Measurements from ENCODE around the gene ATP8B3. TPM values are rescaled to one million over a fixed set of nuclear protein-coding genes. Genes with fewer than 3 reads are reported as not detected.
"Not testable (repeated sequence)": the region's sequence is repeated elsewhere in the genome, so short reads cannot be mapped to it uniquely, and the experiment has no call there.

ATP8B3 gene
- total and polyA plus RNA-seq, 2 donors from 2014 or later = 0.24 to 3.6 TPM

- FAIRE-seq (no peak), DNase-seq (no peak)
- Histone ChIP-seq H3K9ac (ENCODE audit: low read length in 3 of 3) (no peak overlapping the region), H3K4me3 (ENCODE audit: low read length in 3 of 3) (no peak overlapping the region), H3K36me3 (ENCODE audit: control insufficient read depth in 2 of 3, insufficient read depth in 3 of 3, low read length in 3 of 3) (no peaks in the 10 kb centered on the region), H3K4me1 (ENCODE audit: control insufficient read depth in 2 of 3, insufficient read depth in 2 of 3, low read depth in 1 of 3, low read length in 3 of 3) (no peaks in the 10 kb centered on the region), H3K27ac (ENCODE audit: low read depth in 2 of 2, low read length in 2 of 2) (no peak overlapping the region), H3K9me3 (ENCODE audit: control insufficient read depth in 2 of 3, insufficient read depth in 1 of 3, low read length in 3 of 3) (no peaks in the 10 kb centered on the region), H3K27me3 (ENCODE audit: control insufficient read depth, insufficient read depth, low read length) (no peaks in the 10 kb centered on the region)
- intact Hi-C loops (cut with DNase I) = no loop called here
- no peak for TF ChIP-seq CTCF (IDR thresholded peaks at IDR 0.05; ENCODE audit: borderline replicate concordance, extremely low read depth, insufficient read depth)
Observed at GRCh38 chr19:1805401-1806183, 6.5 kb downstream of the ATP8B3 start.

GRCh38 chr19:1804858-1805257 lies 7.2 kb downstream of the ATP8B3 start:
- TF ChIP-seq CTCF (IDR thresholded peaks at IDR 0.05; ENCODE audit: borderline replicate concordance, extremely low read depth, insufficient read depth) = no peak
- Histone ChIP-seq H3K27ac (ENCODE audit: low read depth in 2 of 2, low read length in 2 of 2) (no peak overlapping the region), H3K4me3 (ENCODE audit: low read length in 3 of 3) (no peak overlapping the region), H3K9me3 (ENCODE audit: control insufficient read depth in 2 of 3, insufficient read depth in 1 of 3, low read length in 3 of 3) (no peaks in the 10 kb centered on the region), H3K36me3 (ENCODE audit: control insufficient read depth in 2 of 3, insufficient read depth in 3 of 3, low read length in 3 of 3) (no peaks in the 10 kb centered on the region), H3K9ac (ENCODE audit: low read length in 3 of 3) (no peak overlapping the region), H3K27me3 (ENCODE audit: control insufficient read depth, insufficient read depth, low read length) (no peaks in the 10 kb centered on the region), H3K4me1 (ENCODE audit: control insufficient read depth in 2 of 3, insufficient read depth in 2 of 3, low read depth in 1 of 3, low read length in 3 of 3) (no peaks in the 10 kb centered on the region)
- DNase-seq (no peak), FAIRE-seq (no peak)
- intact Hi-C loops (cut with DNase I) = no loop called here

DNA sequence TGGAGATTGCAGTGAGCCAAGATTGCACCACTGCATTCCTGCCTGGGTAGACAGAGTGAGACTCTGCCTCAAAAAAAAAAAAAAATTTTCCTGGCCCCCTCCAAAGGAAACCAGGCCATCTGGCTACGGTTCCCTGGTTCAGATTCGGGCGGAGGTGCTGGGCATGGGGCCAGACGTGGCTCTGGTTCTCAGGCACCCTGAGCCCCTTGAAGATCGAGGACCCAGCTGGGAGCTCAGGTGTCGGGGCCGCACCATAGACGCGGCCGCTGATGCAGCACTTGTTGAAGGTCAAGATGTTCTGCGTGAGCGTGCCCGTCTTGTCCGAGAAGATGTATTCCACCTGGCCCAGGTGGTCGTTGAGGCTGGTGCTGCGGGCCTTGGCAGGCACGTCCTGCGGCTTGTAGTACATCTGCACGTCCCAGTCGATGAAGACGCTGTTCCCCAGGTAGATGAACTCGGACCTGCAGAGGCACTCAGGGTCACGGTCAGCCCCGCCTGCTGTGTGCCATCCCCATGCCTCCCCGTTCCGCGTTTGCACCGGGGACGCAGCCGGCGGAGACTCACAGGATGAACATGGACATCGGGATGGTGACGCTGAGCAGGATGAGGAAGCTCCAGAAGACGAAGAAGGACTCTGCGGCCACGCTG lies 12.3 kb downstream of the ATP8B3 start:
- H3K9me3 ChIP-seq (ENCODE audit: control insufficient read depth in 2 of 3, insufficient read depth in 1 of 3, low read length in 3 of 3) = no peaks in the 10 kb centered on the region
- H3K36me3 ChIP-seq (ENCODE audit: control insufficient read depth in 2 of 3, insufficient read depth in 3 of 3, low read length in 3 of 3) = no peaks in the 10 kb centered on the region
- H3K27me3 ChIP-seq (ENCODE audit: control insufficient read depth, insufficient read depth, low read length) = no peaks in the 10 kb centered on the region
- no peak overlapping the region for H3K27ac ChIP-seq (ENCODE audit: low read depth in 2 of 2, low read length in 2 of 2)
- H3K4me1 ChIP-seq (ENCODE audit: control insufficient read depth in 2 of 3, insufficient read depth in 2 of 3, low read depth in 1 of 3, low read length in 3 of 3) = no peaks in the 10 kb centered on the region
- no peak for TF ChIP-seq CTCF (IDR thresholded peaks at IDR 0.05; ENCODE audit: borderline replicate concordance, extremely low read depth, insufficient read depth)
- intact Hi-C loops (cut with DNase I) = no loop called here
- DNase-seq = no peak
- FAIRE-seq = no peak
- no peak overlapping the region for H3K4me3 ChIP-seq (ENCODE audit: low read length in 3 of 3)
- no peak overlapping the region for H3K9ac ChIP-seq (ENCODE audit: low read length in 3 of 3)

- H3K9ac ChIP-seq (ENCODE audit: low read length in 3 of 3); H3K27me3 ChIP-seq (ENCODE audit: control insufficient read depth, insufficient read depth, low read length); H3K9me3 ChIP-seq (ENCODE audit: control insufficient read depth in 2 of 3, insufficient read depth in 1 of 3, low read length in 3 of 3); H3K27ac ChIP-seq (ENCODE audit: low read depth in 2 of 2, low read length in 2 of 2); FAIRE-seq; DNase-seq; H3K4me1 ChIP-seq (ENCODE audit: control insufficient read depth in 2 of 3, insufficient read depth in 2 of 3, low read depth in 1 of 3, low read length in 3 of 3); intact Hi-C loops (cut with DNase I); H3K4me3 ChIP-seq (ENCODE audit: low read length in 3 of 3); H3K36me3 ChIP-seq (ENCODE audit: control insufficient read depth in 2 of 3, insufficient read depth in 3 of 3, low read length in 3 of 3): not testable (repeated sequence)
Observed at GRCh38 chr19:1797313-1797712, 14.8 kb downstream of the ATP8B3 start.
